NCI-H2196 treated with DMSO at 0.1 percent for 48 hours (cell line): ENCODE data around the gene MAML3.

Experiments
- DNase-seq: peaks from one replicate; lab custom pipeline; 2025; ENCODE audit not compliant: unreplicated experiment; lab: John Stamatoyannopoulos, UW

MAML3 gene

GRCh38 chr4:139907001-139907809 is 246.8 kb downstream of the MAML3 start:
- DNase-seq = no peak

- no peak for DNase-seq
Observed at GRCh38 chr4:139905489-139905888, 248.5 kb downstream of the MAML3 start.

GRCh38 chr4:139904406-139904805 is 249.6 kb downstream of the MAML3 start:
- no peak for DNase-seq

- DNase-seq = no peak
Observed at GRCh38 chr4:139903845-139904244, 250.1 kb downstream of the MAML3 start.

- DNase-seq = no peak
Observed at GRCh38 chr4:139902321-139903320, 251.4 kb downstream of the MAML3 start.

GRCh38 chr4:139901531-139902320 is 252.3 kb downstream of the MAML3 start:
- DNase-seq = no peak

- no peak for DNase-seq
Observed at GRCh38 chr4:139900964-139901376, 253.0 kb downstream of the MAML3 start.

GRCh38 chr4:139899346-139899745 is 254.6 kb downstream of the MAML3 start:
- no peak for DNase-seq

- DNase-seq = no peak
Observed at GRCh38 chr4:139898293-139898692, 255.7 kb downstream of the MAML3 start.

GRCh38 chr4:139896091-139896604 is 257.8 kb downstream of the MAML3 start:
- no peak for DNase-seq

- DNase-seq = no peak
Observed at GRCh38 chr4:139893801-139894200, 260.2 kb downstream of the MAML3 start.

- DNase-seq = no peak
Observed at GRCh38 chr4:139892973-139893736, 260.8 kb downstream of the MAML3 start.

GRCh38 chr4:139890816-139891215 is 263.2 kb downstream of the MAML3 start:
- no peak for DNase-seq

GRCh38 chr4:139889901-139890300 is 264.1 kb downstream of the MAML3 start:
- no peak for DNase-seq

GRCh38 chr4:139889264-139889663 is 264.7 kb downstream of the MAML3 start:
- DNase-seq = no peak

- peak; percentile 38 for DNase-seq
Observed at GRCh38 chr4:139887962-139888735, 265.8 kb downstream of the MAML3 start.

GRCh38 chr4:139887376-139887802 is 266.6 kb downstream of the MAML3 start:
- DNase-seq = no peak

- no peak for DNase-seq
Observed at GRCh38 chr4:139886798-139887197, 267.2 kb downstream of the MAML3 start.

- no peak for DNase-seq
Observed at GRCh38 chr4:139884438-139884837, 269.5 kb downstream of the MAML3 start.
